Coronary artery (tissue), 2 donors: ENCODE data around the gene PTGDS.

Experiments
- DNase-seq: peaks from one replicate; pipeline ENCODE4 v3.0.0-alpha.2; 2017; ENCODE audit warnings: low spot score
- H3K27ac ChIP-seq, 2 donors: fragments of 200-600 bp; sonication (generic); one replicate each; pipeline ENCODE4 v1.5.1; 2016 to 2019
- H3K4me3 ChIP-seq: fragments of 200-600 bp; sonication (generic); 2 replicates; pipeline ENCODE4 v1.5.1; 2016; ENCODE audit warnings: mild to moderate bottlenecking, moderate library complexity
- TF ChIP-seq, protein P1 (sequence below): fragments of 200-600 bp; sonication (generic); IDR thresholded peaks from one replicate; pipeline ENCODE4 v1.5.1; 2019; ENCODE audit warnings: antibody characterized with exemption

The PTGDS gene

DNA sequence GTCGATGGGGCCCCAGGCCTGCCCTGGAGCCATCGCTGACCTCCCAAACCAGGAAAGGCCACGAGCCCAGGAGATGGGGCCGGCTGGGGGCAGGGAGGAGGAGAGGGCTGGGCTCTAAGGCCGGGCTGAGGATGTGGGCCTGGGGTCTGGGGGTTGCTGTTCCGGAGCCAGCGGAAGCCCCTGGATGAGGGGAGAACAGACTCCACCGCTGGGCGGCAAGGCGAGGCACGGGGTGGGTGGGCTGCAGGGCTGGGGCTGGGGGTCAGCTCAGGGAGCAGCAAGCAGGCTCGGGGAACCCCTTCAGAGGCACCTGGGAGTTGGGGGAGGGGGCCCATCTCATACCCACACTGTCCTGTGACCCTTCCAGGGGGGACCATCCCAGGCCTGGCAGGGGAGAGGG lies 13.6 kb upstream of the PTGDS start:
- no peak for DNase-seq
- TF ChIP-seq, protein P1, sequence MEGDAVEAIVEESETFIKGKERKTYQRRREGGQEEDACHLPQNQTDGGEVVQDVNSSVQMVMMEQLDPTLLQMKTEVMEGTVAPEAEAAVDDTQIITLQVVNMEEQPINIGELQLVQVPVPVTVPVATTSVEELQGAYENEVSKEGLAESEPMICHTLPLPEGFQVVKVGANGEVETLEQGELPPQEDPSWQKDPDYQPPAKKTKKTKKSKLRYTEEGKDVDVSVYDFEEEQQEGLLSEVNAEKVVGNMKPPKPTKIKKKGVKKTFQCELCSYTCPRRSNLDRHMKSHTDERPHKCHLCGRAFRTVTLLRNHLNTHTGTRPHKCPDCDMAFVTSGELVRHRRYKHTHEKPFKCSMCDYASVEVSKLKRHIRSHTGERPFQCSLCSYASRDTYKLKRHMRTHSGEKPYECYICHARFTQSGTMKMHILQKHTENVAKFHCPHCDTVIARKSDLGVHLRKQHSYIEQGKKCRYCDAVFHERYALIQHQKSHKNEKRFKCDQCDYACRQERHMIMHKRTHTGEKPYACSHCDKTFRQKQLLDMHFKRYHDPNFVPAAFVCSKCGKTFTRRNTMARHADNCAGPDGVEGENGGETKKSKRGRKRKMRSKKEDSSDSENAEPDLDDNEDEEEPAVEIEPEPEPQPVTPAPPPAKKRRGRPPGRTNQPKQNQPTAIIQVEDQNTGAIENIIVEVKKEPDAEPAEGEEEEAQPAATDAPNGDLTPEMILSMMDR: no peak
- H3K27ac ChIP-seq: no peak overlapping the region
- H3K4me3 ChIP-seq: no peak overlapping the region

DNA sequence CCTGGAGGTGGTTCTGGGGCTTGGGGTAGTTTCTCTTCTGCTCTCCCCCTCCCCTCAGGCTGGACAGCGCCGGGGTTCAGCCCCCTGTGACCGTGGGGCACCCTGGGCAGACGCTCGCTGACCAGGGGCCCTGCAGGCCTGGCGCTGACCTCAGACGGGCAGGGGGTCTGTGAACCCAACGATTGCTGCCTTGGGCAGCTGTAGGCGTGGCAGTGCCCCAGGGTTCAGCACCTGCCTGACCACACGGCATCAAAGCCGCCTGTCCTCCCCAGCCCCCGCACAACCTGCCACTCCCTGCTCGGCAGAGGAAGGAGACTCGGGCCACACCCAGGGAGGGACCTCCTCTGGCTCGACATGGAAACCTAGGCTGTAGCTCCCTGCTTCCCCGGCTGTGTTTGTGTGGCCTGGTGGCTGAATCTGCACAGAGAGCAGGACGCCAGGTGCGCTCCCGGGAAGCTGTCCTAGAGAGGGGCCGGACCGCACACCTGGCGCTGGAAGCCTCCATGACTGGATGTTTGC lies 13.1 kb upstream of the PTGDS start:
- Histone ChIP-seq H3K27ac (no peak overlapping the region), H3K4me3 (no peak overlapping the region)
- no peak for DNase-seq
- TF ChIP-seq, protein P1: no peak

DNA sequence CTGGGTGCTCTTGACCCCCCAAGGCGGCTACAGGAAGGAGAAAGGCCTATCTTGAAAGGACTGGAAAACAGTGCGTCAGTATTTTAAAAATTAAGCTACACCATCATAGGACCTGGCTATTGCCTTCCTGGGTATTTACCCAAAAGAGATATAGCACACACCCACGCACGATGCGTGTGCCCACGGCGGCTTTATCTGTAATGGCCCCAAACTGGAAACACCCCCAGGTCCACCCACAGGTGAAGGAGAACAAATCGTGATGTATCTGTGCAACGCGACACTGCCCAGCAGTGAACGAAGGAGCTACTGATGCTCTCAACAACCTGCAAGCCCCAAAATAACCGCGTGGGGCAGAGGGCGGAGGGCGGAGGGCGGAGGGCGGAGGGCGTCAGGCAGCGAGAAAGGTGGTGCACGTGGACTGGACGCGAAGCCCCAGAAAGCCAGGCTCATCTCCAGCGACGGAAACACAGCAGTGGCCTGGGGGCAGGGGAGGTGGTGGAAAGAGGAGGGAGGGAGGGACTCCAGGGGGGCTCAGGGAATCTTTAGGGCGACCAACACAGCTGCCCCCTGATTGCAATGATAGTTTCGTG lies 12.4 kb upstream of the PTGDS start:
- no peak for DNase-seq
- TF ChIP-seq, protein P1: no peak
- Histone ChIP-seq H3K27ac (no peak overlapping the region), H3K4me3 (no peak overlapping the region)

DNA sequence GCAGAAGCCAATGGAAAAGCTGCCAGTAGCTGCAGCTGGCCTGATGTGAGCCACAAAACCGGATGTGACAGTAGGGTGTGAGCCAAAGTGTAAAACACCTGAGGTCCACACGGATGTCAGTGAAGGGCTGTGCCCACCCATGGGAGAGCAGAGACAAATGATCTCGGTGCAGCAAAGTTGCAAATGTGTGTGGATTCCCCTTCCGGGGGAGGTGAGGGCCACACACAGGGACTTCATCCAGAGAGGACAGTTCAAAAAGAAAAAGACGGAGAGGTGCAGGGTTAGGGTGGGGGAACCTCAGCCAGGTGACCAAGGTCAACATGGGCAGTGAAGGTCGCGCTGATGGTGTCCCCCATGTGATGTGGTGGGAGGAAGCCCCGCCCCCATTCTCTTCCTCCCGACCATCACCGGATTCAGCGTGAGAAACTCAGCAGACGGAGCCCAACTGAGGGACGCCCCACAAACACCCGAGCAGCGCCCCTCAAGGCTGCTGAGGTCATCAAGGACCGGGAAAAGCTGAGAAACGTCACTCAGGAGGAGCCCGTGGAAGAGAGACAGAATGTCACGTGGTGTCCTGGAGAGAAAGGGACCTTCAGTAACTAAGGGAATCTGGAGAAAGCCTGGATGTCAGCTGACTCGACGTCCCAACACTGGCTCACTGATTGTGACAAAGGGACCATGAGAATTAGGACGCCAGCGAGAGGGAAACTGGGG lies 11.4 kb upstream of the PTGDS start:
- Histone ChIP-seq H3K27ac (no peak overlapping the region), H3K4me3 (peak overlapping the region; percentile 36)
- DNase-seq: no peak
- TF ChIP-seq, protein P1: no peak

DNA sequence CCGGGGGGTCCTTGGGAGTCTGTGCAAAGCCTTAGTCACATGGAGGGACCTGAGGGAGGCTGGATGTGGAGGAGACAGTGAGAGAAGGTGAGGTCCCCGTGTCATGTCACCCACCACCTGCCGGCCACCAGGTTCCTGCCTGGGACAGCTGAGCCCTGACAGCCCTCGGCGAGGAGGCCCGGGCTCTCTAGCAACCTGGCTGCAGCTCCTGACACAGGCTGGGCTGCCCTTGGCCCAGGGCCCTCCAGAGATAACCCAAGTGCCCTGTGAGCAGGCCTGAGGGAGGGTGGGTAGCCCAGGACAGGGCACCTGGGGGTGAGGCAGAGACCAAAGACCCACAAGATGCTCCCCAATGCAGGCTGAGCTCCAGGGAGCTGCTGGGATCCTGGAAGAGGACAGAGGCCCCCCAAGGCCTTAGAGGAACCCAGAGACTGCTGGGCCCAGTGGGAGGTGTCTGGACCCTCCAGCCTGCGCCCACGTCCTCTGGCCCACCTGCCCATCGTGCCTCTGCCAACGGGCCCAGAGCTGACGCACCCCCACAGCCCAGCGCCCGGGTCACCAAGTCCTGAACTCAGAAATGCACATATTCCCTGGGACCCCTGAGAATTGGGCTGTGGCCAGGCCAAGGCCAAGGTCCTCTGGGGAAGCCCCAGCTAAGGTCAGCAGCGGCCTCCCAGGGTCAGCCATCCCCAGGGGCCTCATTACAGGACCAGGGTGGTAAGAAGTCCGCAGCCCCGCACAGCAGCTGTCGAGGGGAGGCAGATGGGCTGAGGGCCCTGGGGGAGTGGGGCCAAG lies 8.8 kb upstream of the PTGDS start:
- Histone ChIP-seq H3K4me3 (no peak overlapping the region), H3K27ac (no peak overlapping the region)
- TF ChIP-seq, protein P1: no peak

DNA sequence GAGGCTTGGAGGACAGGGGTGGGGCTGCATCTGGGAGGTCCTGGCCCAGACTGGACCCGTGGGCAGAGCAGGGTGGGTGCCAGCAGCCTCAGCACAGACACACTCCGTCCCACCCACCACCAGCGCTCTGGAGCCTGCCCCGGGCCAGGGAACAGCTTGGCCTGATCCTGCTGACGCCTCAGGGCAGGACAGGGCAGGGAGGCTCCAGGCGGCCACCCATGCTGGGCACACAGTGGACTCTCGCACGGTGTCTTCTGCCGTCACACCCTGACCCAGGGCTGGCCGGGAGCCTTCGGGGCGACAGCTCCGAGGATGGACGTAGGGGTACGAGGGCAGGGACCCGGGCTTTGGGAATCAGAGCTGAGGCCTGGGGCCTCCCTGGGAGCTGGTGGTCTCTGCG lies 8.2 kb upstream of the PTGDS start:
- Histone ChIP-seq H3K4me3 (no peak overlapping the region), H3K27ac (no peak overlapping the region)
- DNase-seq: no peak
- TF ChIP-seq, protein P1: no peak

More for the DNA sequence above, 8.8 kb upstream of the PTGDS start:
- DNase-seq: no peak
